ENCODE results near the gene ARHGAP8. TPM values are rescaled to one million over a fixed set of nuclear protein-coding genes. Genes with fewer than 3 reads are reported as not detected.

The ARHGAP8 gene
- total and polyA plus RNA-seq, 2 of the 13 experiments (the other 11 are each of a cell fraction or from before 2014, with no cell fraction given): 0.07 TPM; not detected in 1

- TF ChIP-seq ZNF687 (CRISPR knock-in tag; IDR thresholded peaks at IDR 0.05) (no peak), ZNF512B (CRISPR knock-in tag; IDR thresholded peaks at IDR 0.05; ENCODE audit: borderline replicate concordance) (no peak), ZNF672 (CRISPR knock-in tag; IDR thresholded peaks at IDR 0.05) (no peak), SIX1 (CRISPR knock-in tag; IDR thresholded peaks at IDR 0.05; ENCODE audit: borderline replicate concordance) (no peak), ZGPAT (CRISPR knock-in tag; IDR thresholded peaks at IDR 0.05) (no peak), TFE3 (CRISPR knock-in tag; IDR thresholded peaks at IDR 0.05) (no peak)
Observed at GRCh38 chr22:44811141-44811540, 58.8 kb downstream of the ARHGAP8 start (continued).
